ENCODE results near the gene CNNM3. TPM values are rescaled to one million over a fixed set of nuclear protein-coding genes. Genes with fewer than 3 reads are reported as not detected.

The CNNM3 gene
- total and polyA plus RNA-seq, 4 donors = 10.0 to 19.8 (median 16.1) TPM

GRCh38 chr2:96798733-96799622, 17.1 kb upstream of the CNNM3 start:
- H3K9me3 ChIP-seq (ENCODE audit: control insufficient read depth in 4 of 4, low read length in 3 of 4) = no peaks in the 10 kb centered on the region
- H3K9ac ChIP-seq (ENCODE audit: low read depth in 1 of 2, low read length in 2 of 2) = no peak overlapping the region
- DNase-seq (ENCODE audit: low spot score) = no peak
- peaks cover 0 to 11% (median 2%) of the 10 kb centered on the region in 4 donors for H3K36me3 ChIP-seq (ENCODE audit: control insufficient read depth in 4 of 4, insufficient read depth in 3 of 4, low read depth in 1 of 4, low read length in 3 of 4)
- peaks cover 0 to 5% (median 4%) of the 10 kb centered on the region in 4 donors for H3K4me1 ChIP-seq (ENCODE audit: control insufficient read depth in 4 of 4, insufficient read depth in 4 of 4, low read length in 3 of 4)
- no peak overlapping the region for H3K27ac ChIP-seq (ENCODE audit: low read depth in 1 of 2, low read length in 2 of 2)
- 94% methylated on average over 23 of the region's 23 CpGs for WGBS
- H3K4me3 ChIP-seq (ENCODE audit: low read depth in 1 of 3, low read length in 3 of 3) = no peak overlapping the region
- H3K27me3 ChIP-seq (ENCODE audit: control insufficient read depth in 4 of 4, insufficient read depth in 4 of 4, low read length in 3 of 4) = no peaks in the 10 kb centered on the region
- TF ChIP-seq RXRA (IDR thresholded peaks at IDR 0.05) = no peak
- TF ChIP-seq HNF4G (IDR thresholded peaks at IDR 0.05) = no peak
- no peak for TF ChIP-seq TAF1 (conservative IDR thresholded peaks at IDR 0.05)
- TF ChIP-seq EGR1 (IDR thresholded peaks at IDR 0.05; ENCODE audit: low read depth in 2 of 2) = no peak
- TF ChIP-seq NR2F2 (IDR thresholded peaks at IDR 0.05) = no peak
- TF ChIP-seq HNF4A (conservative IDR thresholded peaks at IDR 0.05) = no peak
- TF ChIP-seq JUND (IDR thresholded peaks at IDR 0.05) = no peak
- no peak for TF ChIP-seq RAD21 (IDR thresholded peaks at IDR 0.05)
- no peak for TF ChIP-seq FOXA2 (IDR thresholded peaks at IDR 0.05)
- TF ChIP-seq ATF3 (IDR thresholded peaks at IDR 0.05) = no peak

GRCh38 chr2:96799623-96799935, 16.5 kb upstream of the CNNM3 start:
- peaks cover 0 to 5% (median 4%) of the 10 kb centered on the region in 4 donors for H3K4me1 ChIP-seq (ENCODE audit: control insufficient read depth in 4 of 4, insufficient read depth in 4 of 4, low read length in 3 of 4)
- H3K36me3 ChIP-seq (ENCODE audit: control insufficient read depth in 4 of 4, insufficient read depth in 3 of 4, low read depth in 1 of 4, low read length in 3 of 4) = peaks cover 0 to 11% (median 2%) of the 10 kb centered on the region in 4 donors
- H3K9ac ChIP-seq (ENCODE audit: low read depth in 1 of 2, low read length in 2 of 2) = no peak overlapping the region
- WGBS = 96% methylated on average over 8 of the region's 8 CpGs
- no peaks in the 10 kb centered on the region for H3K9me3 ChIP-seq (ENCODE audit: control insufficient read depth in 4 of 4, low read length in 3 of 4)
- TF ChIP-seq FOXA2 (IDR thresholded peaks at IDR 0.05) (no peak), FOXA1 (IDR thresholded peaks at IDR 0.05) (no peak), SP1 (IDR thresholded peaks at IDR 0.05) (no peak), RAD21 (IDR thresholded peaks at IDR 0.05) (no peak), GABPA (IDR thresholded peaks at IDR 0.05 in 1 of 2, conservative IDR thresholded peaks at IDR 0.05 in 1 of 2) (no peak), HNF4G (IDR thresholded peaks at IDR 0.05) (no peak), ATF3 (IDR thresholded peaks at IDR 0.05) (no peak), ZBTB33 (IDR thresholded peaks at IDR 0.05) (no peak), RXRA (IDR thresholded peaks at IDR 0.05) (no peak), YY1 (IDR thresholded peaks at IDR 0.05) (no peak), NR2F2 (IDR thresholded peaks at IDR 0.05) (no peak), MAX (IDR thresholded peaks at IDR 0.05) (no peak), TAF1 (conservative IDR thresholded peaks at IDR 0.05) (no peak), JUND (IDR thresholded peaks at IDR 0.05) (no peak)
- no peak overlapping the region for H3K27ac ChIP-seq (ENCODE audit: low read depth in 1 of 2, low read length in 2 of 2)
- DNase-seq (ENCODE audit: low spot score) = no peak
- H3K4me3 ChIP-seq (ENCODE audit: low read depth in 1 of 3, low read length in 3 of 3) = no peak overlapping the region
- H3K27me3 ChIP-seq (ENCODE audit: control insufficient read depth in 4 of 4, insufficient read depth in 4 of 4, low read length in 3 of 4) = no peaks in the 10 kb centered on the region

Data from liver (tissue), 9 donors.